Astrocyte (in vitro differentiated cells and primary cell): ENCODE results near the gene PDE3A.

ENCODE experiments used
- EZH2 ChIP-seq: IDR thresholded peaks from 2 replicates; pipeline ENCODE4 v1.6.1; 2012; ENCODE audit warnings: mild to moderate bottlenecking, low read length, inconsistent platforms; ENCODE audit not compliant: insufficient read depth
- TF ChIP-seq, protein P1 (sequence below): IDR thresholded peaks from 2 replicates; pipeline ENCODE4 v1.5.1; 2011; ENCODE audit warnings: low read depth, mild to moderate bottlenecking, inconsistent platforms, low read length, moderate library complexity; ENCODE audit not compliant: insufficient read depth

DNA sequence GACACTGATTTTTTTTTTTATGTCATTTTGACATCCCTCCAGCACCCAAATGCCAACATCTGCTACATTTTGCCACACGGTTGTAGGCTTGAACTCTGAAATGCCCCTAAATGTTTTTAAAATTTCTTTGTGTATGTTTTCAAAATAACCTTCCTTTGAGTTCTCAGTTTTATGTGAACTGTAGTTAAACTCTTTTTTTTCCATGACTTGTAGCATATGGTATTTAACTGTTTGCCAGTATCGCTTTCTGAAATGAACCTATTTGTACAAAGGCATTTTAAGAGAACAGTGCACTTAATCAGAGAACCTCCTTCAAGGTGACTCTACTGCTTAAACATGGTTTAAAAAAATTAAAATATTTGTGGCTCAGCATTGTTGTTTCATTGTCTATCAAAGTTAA, 61.5 kb downstream of the PDE3A start:
- TF ChIP-seq, protein P1, sequence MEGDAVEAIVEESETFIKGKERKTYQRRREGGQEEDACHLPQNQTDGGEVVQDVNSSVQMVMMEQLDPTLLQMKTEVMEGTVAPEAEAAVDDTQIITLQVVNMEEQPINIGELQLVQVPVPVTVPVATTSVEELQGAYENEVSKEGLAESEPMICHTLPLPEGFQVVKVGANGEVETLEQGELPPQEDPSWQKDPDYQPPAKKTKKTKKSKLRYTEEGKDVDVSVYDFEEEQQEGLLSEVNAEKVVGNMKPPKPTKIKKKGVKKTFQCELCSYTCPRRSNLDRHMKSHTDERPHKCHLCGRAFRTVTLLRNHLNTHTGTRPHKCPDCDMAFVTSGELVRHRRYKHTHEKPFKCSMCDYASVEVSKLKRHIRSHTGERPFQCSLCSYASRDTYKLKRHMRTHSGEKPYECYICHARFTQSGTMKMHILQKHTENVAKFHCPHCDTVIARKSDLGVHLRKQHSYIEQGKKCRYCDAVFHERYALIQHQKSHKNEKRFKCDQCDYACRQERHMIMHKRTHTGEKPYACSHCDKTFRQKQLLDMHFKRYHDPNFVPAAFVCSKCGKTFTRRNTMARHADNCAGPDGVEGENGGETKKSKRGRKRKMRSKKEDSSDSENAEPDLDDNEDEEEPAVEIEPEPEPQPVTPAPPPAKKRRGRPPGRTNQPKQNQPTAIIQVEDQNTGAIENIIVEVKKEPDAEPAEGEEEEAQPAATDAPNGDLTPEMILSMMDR, result no peak
- no peak for TF ChIP-seq EZH2
